Measurements from ENCODE around the gene LGALS1.

DNA sequence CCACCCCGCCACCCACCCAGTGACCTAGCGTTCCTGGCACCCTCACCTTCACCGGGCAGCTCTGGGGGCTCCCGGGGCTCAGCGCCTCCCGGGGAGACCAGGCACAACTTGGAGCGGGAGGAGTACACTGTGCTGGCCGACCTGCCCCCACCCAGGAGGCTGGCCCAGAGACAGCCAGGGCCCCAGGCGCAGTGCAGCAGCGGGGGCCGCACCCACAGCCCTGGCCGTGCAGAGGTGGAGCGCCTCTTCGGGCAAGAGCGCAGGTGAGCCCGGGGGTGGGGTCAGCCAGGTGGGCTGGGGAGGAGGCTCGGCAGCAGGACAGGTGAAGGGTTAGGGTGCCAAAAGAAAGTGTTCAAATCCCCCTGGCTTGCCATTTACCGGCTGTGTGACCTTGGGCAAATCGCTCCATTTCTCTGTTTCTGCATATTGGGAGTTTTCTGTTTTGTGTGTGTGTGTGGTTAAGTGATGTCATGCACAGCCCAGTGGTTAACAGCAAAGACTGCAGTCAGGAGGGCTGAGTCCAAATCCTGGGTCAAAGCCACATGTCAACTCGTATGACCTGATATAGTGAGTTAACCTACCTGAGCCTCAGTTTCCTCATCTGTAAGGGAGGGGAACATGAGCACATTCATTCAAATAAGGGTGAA lies 50.9 kb downstream of the LGALS1 start:
- TF ChIP-seq, protein P1, sequence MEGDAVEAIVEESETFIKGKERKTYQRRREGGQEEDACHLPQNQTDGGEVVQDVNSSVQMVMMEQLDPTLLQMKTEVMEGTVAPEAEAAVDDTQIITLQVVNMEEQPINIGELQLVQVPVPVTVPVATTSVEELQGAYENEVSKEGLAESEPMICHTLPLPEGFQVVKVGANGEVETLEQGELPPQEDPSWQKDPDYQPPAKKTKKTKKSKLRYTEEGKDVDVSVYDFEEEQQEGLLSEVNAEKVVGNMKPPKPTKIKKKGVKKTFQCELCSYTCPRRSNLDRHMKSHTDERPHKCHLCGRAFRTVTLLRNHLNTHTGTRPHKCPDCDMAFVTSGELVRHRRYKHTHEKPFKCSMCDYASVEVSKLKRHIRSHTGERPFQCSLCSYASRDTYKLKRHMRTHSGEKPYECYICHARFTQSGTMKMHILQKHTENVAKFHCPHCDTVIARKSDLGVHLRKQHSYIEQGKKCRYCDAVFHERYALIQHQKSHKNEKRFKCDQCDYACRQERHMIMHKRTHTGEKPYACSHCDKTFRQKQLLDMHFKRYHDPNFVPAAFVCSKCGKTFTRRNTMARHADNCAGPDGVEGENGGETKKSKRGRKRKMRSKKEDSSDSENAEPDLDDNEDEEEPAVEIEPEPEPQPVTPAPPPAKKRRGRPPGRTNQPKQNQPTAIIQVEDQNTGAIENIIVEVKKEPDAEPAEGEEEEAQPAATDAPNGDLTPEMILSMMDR (IDR thresholded peaks at IDR 0.05) = peak in 2 of 6 experiments; percentile 15
- no peak for TF ChIP-seq POLR2A (IDR thresholded peaks at IDR 0.05)

Data from Peyer's patch (tissue), 4 donors.